Hepatocyte (in vitro differentiated cells): Measurements from ENCODE around the gene SNAP25.

Experiments used
- EZH2 ChIP-seq: fragments of 200-600 bp; sonication (generic); IDR thresholded peaks from 2 replicates; pipeline ENCODE4 v1.6.1; 2016; ENCODE audit warnings: antibody characterized with exemption, mild to moderate bottlenecking, borderline replicate concordance
- EZH2phosphoT487 ChIP-seq: fragments of 200-600 bp; sonication (generic); IDR thresholded peaks from one replicate; pipeline ENCODE4 v1.6.1; 2018; ENCODE audit warnings: antibody characterized with exemption, mild to moderate bottlenecking, low read depth, moderate library complexity; ENCODE audit not compliant: unreplicated experiment, severe bottlenecking
- TF ChIP-seq, protein P1 (sequence below): fragments of 200-600 bp; sonication (generic); IDR thresholded peaks from 2 replicates; pipeline ENCODE4 v1.5.1; 2016; ENCODE audit warnings: antibody characterized with exemption, mild to moderate bottlenecking; ENCODE audit not compliant: poor library complexity

DNA sequence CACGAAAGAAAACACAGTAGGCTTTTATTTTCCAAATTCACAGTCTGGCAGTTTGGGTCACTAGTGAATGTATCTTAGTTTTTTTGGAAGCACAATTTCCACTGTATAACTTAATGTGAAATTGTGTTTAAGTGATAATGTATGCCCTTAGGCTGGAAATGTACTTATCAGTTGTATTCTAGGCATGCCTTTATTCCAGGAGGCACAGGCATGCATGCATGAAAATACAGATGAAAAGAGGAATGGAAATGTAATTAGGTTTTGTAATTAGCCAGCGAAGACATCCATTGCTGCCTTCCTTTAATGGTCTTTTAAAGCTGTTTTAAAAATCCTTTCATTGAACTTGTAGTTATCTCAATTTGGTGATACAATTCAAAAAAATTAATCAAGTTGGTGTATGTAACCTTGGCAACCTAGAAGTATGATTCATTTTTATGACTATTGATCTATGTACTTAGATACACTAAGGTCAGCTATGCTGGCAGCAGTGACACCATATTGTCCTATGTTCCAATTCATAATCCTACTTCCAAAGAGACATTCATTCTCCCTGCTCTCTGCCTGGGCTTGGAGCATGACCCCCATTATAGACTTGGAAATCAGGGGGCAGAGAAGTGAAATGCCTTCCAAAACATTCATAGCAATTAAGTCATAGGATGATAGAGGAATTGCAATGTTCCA is 73.1 kb downstream of the SNAP25 start:
- TF ChIP-seq, protein P1, sequence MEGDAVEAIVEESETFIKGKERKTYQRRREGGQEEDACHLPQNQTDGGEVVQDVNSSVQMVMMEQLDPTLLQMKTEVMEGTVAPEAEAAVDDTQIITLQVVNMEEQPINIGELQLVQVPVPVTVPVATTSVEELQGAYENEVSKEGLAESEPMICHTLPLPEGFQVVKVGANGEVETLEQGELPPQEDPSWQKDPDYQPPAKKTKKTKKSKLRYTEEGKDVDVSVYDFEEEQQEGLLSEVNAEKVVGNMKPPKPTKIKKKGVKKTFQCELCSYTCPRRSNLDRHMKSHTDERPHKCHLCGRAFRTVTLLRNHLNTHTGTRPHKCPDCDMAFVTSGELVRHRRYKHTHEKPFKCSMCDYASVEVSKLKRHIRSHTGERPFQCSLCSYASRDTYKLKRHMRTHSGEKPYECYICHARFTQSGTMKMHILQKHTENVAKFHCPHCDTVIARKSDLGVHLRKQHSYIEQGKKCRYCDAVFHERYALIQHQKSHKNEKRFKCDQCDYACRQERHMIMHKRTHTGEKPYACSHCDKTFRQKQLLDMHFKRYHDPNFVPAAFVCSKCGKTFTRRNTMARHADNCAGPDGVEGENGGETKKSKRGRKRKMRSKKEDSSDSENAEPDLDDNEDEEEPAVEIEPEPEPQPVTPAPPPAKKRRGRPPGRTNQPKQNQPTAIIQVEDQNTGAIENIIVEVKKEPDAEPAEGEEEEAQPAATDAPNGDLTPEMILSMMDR, result no peak
- TF ChIP-seq EZH2phosphoT487, result no peak
- TF ChIP-seq EZH2, result no peak
